Choroid plexus epithelial cell (primary cell): ENCODE measurements around the gene WWOX.

ENCODE experiments used
- DNase-seq: peaks from one replicate; pipeline ENCODE4 v3.0.0-alpha.2; 2010; ENCODE audit warnings: low read depth
- H3K4me3 ChIP-seq: 2 replicates; pipeline ENCODE4 v1.5.1; 2011; ENCODE audit warnings: low read depth, mild to moderate bottlenecking, control low read depth, low read length, moderate library complexity
- TF ChIP-seq, protein P1 (sequence below): conservative IDR thresholded peaks from 2 replicates; pipeline ENCODE4 v1.5.1; 2011; ENCODE audit warnings: low read depth, mild to moderate bottlenecking, control low read depth, inconsistent platforms, low read length, moderate library complexity

Gene WWOX

DNA sequence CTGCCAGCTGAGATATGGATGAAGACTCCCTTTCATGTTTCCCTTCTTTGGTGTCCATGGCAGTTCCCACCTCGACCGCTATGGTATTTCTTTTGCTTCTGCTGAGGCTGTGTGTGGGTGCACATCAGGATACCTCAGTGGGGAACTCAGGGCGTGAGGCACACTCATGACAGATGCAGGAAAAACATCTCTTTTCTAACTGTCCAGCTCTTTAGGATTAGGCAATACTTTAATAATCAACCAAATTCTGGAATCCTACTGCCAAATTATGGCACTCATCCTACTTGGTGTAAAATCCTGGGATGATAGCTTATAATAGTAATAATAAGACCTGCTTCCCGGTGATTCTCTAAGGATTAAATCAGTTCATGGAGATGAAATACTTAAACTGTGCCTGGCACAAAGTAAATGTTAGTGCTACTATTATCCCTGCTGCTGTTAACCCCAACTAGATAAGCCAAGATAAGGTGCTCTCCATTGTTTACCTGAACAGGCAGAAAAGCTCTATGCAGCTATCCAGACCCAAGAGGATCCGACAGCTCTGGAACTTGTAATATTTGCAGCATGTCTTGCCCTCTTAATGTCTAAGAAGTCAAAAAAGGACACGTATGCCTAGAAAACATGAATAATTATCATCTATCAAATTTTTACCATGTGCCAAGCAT, 543.3 kb downstream of the WWOX start:
- no peak overlapping the region for H3K4me3 ChIP-seq
- TF ChIP-seq, protein P1, sequence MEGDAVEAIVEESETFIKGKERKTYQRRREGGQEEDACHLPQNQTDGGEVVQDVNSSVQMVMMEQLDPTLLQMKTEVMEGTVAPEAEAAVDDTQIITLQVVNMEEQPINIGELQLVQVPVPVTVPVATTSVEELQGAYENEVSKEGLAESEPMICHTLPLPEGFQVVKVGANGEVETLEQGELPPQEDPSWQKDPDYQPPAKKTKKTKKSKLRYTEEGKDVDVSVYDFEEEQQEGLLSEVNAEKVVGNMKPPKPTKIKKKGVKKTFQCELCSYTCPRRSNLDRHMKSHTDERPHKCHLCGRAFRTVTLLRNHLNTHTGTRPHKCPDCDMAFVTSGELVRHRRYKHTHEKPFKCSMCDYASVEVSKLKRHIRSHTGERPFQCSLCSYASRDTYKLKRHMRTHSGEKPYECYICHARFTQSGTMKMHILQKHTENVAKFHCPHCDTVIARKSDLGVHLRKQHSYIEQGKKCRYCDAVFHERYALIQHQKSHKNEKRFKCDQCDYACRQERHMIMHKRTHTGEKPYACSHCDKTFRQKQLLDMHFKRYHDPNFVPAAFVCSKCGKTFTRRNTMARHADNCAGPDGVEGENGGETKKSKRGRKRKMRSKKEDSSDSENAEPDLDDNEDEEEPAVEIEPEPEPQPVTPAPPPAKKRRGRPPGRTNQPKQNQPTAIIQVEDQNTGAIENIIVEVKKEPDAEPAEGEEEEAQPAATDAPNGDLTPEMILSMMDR = no peak
- DNase-seq = no peak

DNA sequence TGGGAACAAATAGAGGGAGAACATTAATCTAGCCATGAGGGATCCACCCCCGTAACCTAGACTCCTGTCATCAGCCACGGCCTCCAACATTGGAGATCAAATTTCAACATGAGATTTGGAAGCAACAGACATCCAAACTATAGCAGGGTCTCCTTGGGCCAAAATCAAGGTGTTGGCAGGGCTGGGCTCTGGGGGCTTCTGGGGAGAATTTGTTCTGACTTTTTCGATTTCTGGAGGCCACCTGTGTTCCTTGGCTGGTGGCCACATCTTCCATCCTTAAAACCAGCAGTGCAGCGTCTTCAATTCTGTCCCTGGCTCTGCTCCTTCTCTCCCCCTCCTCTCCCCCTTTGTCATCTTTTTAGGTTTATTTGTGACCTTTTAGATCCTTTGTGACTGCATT, 546.2 kb downstream of the WWOX start:
- H3K4me3 ChIP-seq = no peak overlapping the region
- TF ChIP-seq, protein P1 = no peak
- no peak for DNase-seq

DNA sequence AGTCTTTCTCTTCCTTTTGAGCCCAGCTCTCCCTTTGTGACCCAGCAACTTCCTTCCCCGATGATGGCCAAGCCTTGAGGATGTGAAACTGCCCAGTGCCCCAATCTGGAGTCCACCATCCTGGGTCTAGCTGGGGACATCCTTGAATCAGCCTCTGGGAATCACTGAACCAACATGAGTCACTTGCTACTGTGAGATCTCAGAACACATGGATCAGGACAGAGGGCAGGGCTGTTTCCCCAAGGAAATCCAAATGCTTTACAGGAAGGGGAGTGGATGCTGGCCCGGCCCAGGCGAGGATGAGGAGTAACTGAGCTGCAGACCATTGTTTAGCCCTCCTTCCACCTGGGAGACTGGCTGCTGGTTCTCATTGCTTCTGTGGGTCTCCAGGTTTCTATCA, 547.6 kb downstream of the WWOX start:
- TF ChIP-seq, protein P1 = no peak
- no peak for DNase-seq
- no peak overlapping the region for H3K4me3 ChIP-seq

DNA sequence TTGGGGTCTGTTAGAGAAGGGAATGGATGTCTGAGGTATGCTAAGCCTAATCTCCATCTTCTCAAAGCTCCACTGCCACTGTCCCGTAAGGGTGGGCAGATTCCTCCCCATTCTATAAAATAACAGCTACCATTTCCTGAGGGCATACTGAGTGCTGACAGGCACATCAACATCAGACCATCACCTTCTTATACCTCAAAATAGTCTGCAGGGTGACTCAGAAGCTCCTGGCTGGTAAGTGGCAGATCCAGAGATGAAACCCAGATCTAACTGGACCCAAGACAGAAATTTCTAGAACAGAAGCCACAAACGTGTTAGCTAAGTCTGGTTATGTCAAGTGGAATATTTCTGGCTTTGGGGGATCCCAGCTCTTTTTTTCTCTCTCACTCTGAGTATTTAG, 548.0 kb downstream of the WWOX start:
- DNase-seq = no peak
- TF ChIP-seq, protein P1 = no peak
- H3K4me3 ChIP-seq = no peak overlapping the region

DNA sequence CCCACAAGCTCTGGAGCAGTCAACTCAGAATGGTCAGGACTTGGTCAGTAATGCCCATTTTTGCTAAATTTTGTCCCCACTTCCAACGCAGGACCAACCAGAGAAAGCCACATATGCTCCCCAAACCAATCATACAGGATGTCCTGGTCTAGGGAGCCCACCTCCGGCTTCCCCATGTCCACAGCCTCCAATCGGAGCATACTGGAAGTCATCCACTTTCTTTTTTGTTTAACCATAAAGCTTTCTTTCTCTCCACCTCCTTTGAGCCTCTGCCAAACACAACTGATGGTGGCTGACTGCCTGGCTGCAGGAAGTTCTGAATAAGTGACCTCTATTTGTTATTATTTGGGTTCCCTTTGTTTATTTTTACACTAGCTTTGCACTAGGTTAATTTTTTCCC, 549.1 kb downstream of the WWOX start:
- peak; percentile 27 for DNase-seq
- H3K4me3 ChIP-seq = no peak overlapping the region
- TF ChIP-seq, protein P1 = no peak

DNA sequence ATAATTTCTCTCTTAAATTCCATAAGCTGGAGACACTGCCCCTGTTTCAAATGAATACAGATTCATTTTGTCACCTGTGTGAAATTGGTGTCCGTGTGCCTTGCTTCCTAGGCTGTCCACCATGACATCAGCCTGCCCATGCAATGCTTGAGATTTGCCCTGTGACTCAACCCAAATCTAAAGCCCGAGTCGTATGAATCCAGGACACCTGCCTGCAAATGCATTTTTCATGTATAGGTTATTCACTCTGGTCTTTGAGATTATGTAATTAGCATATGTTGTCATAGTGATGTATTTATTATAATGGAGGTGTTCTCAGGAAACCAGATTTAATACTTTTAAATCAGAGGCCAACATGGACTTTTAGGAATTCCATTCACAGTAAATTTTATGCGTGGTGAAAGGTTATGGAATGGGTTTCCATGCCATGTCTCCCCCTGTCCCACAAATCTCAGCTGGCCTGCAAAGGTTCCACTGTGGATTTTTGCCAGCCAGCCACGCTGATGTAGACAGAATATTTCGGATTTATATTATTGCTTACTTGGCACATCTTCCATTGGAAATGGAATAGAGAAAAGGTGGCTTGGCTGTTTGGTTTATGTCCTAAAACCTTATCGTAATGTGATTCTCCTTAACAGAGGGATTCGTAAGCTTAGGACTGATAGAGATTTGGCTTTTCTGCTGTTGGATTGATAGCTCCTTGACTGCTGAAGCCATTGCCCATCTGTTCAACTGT, 551.1 kb downstream of the WWOX start:
- DNase-seq = no peak
- no peak overlapping the region for H3K4me3 ChIP-seq
- TF ChIP-seq, protein P1 = no peak

DNA sequence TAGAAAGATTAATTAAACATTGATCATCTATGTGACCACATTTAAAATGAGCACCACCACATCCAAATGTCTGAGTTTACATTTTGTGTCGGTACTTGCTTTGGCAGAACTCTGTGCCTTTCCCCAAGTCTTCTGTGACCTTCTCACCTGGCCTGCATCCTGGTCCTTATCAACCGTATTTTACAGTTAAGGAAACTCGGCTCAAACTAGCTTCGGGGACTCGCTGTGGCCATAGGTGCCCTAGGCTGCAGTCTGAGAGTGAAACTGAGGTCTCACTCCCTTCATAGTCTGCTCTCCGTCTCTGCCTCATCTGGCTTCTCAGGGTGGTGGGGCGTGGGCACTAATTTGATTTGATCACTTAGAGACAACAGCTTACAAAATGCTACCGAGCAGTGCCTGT, 555.5 kb downstream of the WWOX start:
- TF ChIP-seq, protein P1 = no peak
- H3K4me3 ChIP-seq = no peak overlapping the region
- no peak for DNase-seq
